MV-4-11 (cell line): ENCODE results near the gene LRRC10.

Source experiments
- DNase-seq: peaks from one replicate; lab custom pipeline; 2025; lab: John Stamatoyannopoulos, UW

Gene LRRC10, protein sequence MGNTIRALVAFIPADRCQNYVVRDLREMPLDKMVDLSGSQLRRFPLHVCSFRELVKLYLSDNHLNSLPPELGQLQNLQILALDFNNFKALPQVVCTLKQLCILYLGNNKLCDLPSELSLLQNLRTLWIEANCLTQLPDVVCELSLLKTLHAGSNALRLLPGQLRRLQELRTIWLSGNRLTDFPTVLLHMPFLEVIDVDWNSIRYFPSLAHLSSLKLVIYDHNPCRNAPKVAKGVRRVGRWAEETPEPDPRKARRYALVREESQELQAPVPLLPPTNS

GRCh38 chr12:69610729-69611128 is at the start of gene LRRC10:
Gene LRRC10 (minus strand): TSS chr12:69610907. CDS start chr12:69610838, 69 bp downstream.
- DNase-seq: no peak

DNA sequence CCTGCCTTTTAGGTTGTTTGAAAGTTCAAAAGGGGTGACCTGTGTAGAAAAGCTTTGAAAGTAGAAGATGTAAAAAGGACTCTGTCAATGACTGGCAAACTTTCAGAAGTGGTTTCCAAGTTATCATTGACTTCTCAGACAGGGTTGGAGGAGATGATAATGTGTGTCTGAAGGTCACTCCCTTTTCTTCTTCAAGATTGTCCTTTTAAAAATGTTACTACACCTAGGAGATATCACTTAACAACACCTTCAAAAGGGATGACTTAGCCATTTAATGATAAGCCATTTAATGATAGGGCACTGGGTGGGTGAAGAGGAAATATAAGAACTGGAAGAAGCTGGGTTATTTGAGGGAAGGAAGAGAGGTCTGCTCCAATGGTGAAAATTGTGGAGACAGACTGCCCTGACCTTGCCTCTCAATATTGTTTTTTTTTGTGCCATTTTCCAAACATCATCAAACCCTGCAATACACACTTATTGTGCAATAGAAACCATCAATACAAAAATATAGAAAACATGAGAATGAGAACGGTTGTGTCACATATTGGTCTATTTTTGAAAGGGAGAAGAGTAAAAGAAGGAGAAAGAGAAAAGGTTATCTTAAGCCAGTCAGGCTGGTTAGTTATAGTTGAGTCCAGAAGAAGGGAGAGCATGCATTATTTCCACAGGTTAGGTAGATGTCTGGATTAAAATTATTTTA is 49.6 kb upstream of the LRRC10 start:
- DNase-seq: no peak

DNA sequence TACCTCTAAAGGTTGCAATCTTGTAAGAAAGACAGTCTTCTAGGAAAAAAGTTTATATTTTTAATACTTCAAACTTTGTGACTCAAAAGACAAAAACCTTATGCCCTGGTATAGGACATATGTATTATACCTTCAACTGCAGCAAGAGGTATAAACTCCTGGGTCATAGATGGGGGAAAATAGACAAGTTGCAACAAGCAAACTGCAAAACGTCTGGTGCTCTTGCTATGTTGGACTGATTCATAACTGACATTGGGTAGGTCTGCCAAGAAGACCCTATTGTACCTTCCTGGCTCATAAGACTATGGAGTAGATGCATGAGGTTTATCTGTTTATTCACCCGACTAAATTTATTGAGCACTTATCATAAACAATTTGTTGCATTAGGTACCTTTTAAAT is 47.5 kb upstream of the LRRC10 start:
- DNase-seq: no peak

DNA sequence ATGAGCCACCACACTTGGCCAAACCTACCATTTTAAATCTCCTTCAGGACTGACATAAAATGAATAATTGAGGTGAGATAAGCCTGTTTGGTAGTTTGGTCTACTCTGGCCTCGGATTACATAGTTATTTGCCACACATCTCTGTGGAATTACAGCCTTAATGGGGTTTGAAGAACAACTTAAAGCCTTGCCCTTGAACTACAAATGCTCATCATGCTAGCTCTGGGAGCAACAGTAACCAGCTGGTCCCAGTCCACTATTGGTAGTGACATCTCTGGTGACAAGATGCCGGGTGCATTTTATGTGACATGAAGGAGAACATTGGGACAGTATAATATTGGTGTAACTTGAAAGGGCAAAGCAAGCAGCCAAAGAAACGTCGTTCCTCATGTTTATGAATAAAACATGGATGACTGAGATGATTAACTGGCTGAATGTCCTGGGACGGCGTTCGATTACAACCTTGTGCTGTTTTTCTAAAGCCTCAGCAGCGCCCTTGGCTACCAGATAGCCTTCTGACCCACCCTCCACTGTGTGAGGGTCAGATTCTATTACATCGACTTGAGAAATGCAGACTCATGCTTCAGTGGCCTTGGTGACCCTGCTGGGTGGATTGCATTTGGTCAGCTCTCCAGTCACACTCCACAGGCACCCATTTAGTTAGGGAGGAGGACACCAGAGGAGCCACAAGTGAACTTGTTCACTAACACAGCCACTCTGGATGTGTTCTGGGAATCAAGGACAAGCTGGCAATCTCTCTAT is 46.9 kb upstream of the LRRC10 start:
- DNase-seq: no peak

DNA sequence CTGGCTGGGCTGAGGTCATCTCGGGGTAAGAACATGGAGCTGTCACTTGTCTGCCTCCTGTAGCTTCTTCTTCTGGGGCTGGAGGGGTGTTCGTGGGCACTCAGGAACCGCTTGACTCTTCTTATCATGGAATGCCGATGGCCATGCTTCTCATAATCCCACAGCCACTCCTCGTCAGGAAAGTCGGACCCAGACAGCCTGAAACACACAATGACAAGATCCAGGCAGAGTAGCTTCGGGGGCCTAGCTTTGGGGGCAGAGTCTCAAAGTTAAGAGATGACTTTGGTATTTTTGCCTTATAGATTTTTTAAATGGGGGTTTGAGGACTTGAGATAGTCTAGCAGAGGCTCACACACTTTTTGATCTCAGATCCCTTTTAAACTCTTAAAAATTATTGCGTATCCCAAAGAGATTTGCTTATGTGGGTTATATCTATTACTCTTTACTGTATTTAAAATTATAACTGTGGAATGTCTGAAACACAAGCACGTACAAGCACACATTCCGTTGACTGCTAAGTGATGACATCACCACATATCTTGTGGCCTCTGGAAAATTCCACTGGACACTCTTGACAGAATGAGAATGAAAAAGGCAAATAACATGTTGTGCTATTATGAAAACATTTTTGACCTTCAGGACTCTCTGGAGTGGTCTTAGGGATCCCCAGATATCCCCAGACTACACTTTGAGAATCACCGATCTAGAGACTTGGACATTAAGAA is 45.1 kb upstream of the LRRC10 start:
- no peak for DNase-seq

- DNase-seq: no peak
Observed at GRCh38 chr12:69653703-69654102, 43.0 kb upstream of the LRRC10 start.

DNA sequence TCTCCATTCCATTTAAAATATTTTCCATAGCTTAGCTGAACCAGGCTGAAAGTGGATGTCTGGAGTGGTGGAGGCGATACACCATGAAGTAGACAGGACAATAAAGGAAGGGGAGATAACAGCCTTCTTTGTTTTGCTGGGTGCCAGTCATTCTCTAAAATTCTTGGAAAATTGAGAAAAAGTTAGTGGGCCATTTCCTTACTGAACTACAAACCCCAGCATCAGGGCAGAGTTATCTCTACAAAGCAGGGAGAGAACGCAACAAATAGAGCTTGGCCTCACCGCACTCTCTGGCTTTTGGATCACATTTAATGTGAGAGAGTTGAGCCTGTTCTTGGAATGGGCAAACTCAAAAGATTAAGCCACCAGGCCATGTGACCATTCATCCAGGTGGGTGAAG is 41.2 kb upstream of the LRRC10 start:
- no peak for DNase-seq

DNA sequence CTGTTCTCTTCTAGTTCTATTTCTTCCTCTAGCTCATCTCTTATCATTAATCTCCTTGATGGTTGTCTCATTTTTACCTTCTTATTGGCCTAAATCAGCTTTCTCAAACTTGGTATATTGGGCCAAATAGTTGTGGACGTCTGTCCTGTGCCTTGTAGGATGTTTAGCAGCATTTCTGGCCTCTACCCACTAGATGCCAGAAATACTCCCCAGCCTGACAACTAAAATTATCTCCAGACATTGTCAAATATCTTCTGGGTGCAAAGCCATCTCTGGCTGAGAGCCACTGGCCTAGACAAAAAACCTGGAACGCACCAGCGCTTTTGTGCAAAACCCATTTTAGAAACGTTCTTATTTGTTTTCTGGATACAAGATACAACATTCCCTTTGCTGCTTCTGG is 38.8 kb upstream of the LRRC10 start:
- DNase-seq: no peak

GRCh38 chr12:69648476-69648875 is 37.8 kb upstream of the LRRC10 start:
- no peak for DNase-seq

GRCh38 chr12:69647178-69647577 is 36.5 kb upstream of the LRRC10 start:
- no peak for DNase-seq

DNA sequence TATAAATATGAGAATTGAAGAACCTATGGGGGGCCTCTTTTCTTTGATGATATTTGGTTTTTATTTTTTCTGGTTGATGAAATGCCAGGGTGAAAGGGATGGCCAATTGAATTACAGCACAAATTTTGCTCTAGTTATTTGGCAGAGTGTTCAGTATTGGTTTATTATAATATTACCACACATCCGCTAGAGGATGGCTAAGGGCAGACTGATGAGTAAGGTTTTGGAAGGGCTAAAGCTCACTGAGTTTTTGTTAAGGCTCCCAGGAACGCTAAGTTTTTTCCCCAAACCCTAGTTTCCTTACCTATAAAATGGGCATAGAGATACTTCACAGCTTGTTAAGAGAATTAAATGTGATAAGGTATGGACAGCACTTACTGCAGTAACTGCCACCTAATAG is 34.3 kb upstream of the LRRC10 start:
- DNase-seq: no peak

GRCh38 chr12:69644511-69644910 is 33.8 kb upstream of the LRRC10 start:
- no peak for DNase-seq

DNA sequence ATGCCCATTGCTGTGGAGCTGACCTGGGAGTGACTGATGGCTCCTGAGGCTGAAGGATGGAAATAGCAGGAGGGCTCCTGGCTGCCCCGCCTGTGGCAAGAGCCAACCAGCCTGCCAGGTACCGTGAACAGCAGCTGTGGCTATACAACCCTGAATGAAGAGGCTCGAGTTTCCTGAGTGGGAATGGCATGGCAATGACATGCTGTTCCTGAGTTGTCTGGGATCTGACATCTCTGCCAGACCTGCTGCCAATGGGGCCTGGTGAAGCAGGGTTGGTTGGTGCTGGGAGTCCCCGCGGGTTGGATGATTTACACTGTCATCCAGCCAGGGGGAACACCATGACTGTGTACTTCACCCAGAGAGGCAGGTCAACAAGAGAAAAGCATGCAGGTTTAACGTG is 31.8 kb upstream of the LRRC10 start:
- no peak for DNase-seq

DNA sequence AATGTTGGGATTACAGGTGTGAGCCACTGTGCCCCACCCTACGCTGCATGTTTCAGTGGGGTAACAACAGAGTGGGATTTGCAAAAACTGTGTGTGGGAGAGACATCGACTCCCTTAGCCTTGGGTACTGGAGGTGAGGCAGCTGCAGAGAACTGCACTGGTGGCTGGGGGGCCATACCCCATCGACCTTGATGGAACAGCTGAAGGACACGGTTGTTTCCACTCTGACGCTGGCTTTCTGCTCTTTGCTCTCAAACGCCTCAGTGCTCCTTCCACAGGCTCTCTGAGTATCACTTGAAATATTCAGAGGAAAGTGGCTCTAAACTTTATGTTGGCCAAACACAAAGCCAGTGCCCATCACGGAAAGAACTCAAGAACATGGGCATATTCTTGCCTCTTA is 30.8 kb upstream of the LRRC10 start:
- no peak for DNase-seq

- peak; percentile 66 for DNase-seq
Observed at GRCh38 chr12:69639400-69640016, 28.8 kb upstream of the LRRC10 start.

DNA sequence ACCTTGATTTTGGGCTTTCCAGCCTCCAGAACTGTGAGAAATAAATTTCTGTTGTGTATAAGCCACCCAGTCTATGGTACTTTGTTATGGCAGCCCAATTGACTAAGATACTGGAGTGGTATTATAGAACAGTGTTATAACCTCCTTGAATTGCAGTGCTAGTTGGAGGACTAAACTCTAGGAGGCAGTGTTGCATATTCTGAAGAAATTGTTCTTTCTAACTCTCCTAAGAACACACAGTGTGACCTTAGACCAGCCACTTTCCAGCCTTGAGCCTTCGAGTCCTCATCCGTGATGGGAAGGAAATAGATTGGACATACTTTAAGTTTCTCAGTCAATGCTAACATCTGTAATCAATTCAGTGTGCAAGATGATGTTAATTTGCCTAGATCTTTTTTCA is 22.4 kb upstream of the LRRC10 start:
- DNase-seq: no peak

DNA sequence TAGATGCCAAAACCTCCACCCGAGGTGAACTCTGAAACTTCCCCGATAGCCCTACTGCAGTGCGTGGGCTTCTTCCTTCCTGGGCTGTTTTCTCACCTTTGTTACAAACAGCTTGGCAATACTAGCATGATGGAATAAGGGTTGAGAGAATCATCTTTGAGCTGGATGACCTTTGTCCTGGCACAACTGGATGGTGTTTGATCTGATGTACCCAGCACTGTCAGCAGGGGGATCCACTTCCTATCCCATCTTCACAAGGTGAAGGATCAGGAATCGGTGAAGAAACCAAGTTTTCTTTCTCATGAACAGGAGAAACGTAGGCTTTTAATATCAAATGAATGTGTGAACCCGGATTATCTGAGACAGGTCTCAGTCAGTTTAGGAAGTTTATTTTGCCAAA is 19.5 kb upstream of the LRRC10 start:
- no peak for DNase-seq

DNA sequence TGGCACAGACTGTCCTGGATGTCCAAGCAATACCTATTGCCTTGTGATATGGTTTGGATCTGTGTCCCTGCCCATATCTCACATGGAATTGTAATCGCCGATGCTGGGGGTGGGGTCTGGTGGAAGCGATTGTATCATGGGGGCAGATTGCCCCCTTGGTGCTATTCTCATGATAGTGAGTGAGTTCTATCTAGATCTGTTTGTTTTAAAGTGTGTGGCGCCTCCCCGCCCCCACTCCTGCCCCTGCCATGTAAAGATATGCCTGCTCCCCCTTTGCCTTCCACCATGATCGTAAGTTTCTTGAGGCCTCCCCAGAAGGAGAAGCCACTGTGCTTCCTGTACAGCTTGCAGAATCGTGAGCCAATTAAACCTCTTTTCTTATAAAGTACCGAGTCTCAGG is 16.8 kb upstream of the LRRC10 start:
- DNase-seq: no peak

DNA sequence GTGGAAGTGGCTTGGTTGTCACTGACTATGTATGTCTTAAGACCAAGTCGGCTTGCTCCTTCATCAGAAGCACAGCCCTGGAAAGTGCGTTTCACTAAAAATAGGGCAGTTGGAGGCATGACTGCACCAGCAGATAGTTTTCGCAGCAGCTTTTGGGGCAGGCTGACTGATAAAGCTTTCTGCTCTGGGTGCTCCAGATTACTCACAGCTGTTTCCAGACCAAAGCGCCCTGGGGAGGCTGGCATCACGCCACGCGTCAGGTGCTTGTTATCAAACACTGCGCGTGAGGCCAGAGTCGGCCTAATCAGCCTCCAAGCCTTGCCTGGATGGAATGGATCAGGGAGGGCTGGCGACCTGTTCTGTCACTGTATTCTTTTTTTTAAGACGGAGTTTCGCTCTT is 13.3 kb upstream of the LRRC10 start:
- no peak for DNase-seq

DNA sequence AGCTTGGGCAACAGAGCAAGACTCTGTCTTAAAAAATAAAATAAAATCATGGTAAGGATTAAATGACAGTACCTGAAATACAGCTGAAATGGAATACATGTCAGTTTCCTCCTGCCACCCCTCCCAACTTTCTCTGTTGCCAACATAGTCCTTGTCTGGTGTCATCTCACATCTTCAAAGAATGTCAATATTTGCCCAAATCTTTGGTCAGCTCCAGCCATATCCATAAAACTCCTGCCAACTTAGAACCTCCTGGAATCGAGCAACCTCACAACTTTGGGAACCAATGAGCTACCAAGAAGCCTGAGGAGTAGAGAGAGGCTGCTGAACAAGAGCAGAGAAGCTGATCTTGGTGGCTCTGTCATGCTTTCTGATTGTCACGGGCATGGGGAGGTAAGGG is 10.8 kb upstream of the LRRC10 start:
- no peak for DNase-seq

DNA sequence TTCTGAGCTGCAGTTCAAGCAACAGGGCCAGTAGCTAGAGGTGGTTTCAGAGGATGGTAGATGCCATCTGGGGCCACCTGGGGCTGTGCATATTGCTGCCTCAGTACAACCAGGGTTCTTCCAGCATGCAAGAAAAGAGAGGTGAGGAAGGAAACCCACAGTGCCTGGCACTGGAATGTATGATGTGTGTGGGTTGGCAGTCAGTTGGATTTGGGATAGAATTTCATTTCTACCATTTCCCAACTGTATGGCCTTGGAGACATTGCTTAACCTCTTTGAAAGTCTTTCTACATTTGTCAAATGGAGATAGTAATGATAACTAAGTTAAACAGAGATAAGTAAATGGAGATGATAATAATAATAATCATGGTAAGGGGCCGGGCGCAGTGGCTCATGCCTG is 10.2 kb upstream of the LRRC10 start:
- no peak for DNase-seq

GRCh38 chr12:69620077-69620476 is 9.4 kb upstream of the LRRC10 start:
- DNase-seq: no peak
